Middle frontal gyrus (tissue), 1 donor: ENCODE data around the gene TTC28.
"Not testable (repeated sequence)": the region's sequence is repeated elsewhere in the genome, so short reads cannot be mapped to it uniquely, and the experiment has no call there.

Source experiments
- DNase-seq: peaks from one replicate; pipeline ENCODE4 v3.0.0-alpha.2; 2015; ENCODE audit warnings: low spot score; ENCODE audit errors: extremely low spot score

Gene TTC28

GRCh38 chr22:28560743-28561101 lies 118.9 kb downstream of the TTC28 start:
- not testable (repeated sequence) for DNase-seq

- no peak for DNase-seq
Observed at GRCh38 chr22:28560046-28560742, 119.4 kb downstream of the TTC28 start.

DNA sequence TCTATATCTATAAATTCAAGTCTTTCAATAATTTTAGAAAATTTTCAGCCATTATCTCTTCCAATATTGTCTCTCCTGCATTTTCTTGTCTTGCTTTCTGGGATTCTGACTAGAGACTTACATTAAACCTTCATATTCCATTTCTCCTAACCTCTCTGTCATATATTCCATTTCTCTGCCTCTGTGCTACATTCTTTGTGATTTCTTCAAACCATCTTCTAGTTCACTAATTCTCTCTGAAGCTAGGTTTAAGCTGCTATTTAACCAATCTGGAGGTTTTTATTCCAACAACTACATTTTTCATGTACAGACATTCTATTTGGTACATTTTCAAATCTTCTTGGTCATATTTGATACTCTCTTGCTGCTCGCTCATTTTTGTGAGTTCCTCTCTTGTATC lies 122.5 kb downstream of the TTC28 start:
- no peak for DNase-seq

GRCh38 chr22:28553108-28553866 lies 126.4 kb downstream of the TTC28 start:
- not testable (repeated sequence) for DNase-seq

GRCh38 chr22:28548406-28548805 lies 131.2 kb downstream of the TTC28 start:
- DNase-seq, result no peak

DNA sequence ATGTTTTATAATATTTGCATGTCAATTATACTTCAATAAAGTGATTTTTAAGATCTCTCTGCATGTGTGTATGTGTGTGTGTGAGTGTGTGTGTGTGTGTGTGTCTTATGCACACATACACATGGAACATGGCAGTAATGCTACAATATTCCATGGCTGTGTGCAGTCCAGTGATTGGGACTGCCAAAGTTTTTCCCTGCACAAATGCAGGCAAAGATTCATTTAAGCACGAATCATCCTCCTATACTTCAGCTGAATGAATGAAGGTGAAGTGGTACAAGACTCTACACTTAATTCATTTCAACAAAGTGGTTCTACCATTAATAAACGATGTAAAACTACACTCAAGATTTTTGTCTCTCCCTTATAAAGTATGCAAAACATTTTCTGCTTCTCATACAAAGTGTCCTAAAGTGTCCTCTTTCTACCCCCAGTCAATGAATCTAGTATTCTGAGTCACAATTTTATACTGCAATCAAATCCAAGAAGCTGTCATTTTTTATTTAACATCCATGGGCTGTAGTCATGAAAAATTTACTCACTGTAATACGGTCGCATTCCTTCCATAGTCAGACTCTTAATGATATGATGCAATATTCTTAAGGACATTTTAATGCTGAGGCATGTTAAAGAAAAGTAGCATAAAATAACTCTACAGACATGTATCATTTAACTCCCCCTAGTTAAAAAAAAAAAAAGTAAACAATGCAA lies 132.4 kb downstream of the TTC28 start:
- no peak for DNase-seq

GRCh38 chr22:28544431-28544868 lies 135.2 kb downstream of the TTC28 start:
- DNase-seq, result no peak

DNA sequence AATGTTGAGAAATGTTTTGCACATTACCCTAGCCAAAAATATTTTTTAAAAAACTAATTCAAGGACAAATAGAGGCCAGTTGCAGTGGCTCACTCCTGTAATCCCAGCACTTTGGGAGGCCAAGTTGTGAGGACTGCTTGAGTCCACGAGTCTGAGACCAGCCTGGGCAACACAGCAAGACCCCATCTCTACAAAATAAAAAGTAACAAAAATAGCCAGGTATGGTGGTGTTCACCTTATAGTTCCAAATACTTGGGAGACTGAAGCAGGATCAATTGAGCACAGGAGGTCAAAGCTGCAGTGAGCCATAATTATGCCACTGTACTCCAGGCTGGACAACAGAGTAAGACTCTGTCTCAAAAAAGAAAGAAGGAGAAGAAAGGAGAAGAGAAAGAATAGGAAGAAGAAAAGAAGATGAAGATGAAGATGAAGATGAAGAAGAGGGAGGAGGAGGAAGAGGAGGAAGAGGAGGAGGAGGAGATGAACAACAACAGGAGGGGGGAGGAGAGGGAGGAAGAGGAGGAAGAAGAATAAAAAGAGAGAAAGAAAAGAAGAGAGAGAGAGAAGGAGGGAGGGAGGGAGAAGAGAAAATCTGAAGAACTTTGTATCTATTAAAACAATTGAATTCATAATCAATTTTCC lies 136.5 kb downstream of the TTC28 start:
- no peak for DNase-seq

DNA sequence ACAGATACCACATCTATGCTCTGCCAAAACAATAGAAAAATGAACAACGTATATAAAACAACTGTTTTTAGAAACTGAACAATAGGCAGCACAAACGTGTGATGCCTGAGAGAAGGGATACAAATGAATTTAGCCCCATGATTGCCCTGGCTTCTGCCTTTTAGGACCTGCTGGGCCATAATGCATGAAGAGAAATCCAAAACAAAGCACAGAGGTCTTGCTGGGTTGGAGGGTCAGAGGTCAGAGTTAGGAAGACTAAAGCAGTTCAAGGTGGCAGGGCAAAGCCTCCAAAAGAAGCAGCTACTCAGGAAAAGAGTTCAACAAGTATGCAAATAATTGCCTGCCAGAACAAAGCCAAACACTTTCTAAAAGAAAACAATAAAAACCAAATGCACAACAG lies 138.5 kb downstream of the TTC28 start:
- DNase-seq, result no peak

DNA sequence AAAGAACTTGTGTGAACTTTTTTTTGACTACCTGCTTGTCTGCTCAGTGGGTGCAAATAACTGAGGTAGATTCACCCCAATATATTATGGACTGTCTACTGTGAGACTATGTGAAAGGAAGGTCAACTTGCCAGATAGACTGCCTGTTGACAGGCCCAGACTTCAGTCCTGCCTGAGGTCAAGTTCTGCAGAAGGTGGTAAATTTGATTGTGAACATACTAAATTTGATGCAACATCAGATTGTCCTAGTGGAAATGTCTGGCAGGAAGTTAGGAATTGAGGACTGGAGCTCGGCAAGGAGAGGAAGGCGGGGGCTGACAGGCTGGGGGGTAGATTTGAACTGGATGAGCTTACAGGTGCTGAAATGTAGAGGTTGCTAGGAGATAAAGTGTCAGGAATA lies 140.7 kb downstream of the TTC28 start:
- no peak for DNase-seq

DNA sequence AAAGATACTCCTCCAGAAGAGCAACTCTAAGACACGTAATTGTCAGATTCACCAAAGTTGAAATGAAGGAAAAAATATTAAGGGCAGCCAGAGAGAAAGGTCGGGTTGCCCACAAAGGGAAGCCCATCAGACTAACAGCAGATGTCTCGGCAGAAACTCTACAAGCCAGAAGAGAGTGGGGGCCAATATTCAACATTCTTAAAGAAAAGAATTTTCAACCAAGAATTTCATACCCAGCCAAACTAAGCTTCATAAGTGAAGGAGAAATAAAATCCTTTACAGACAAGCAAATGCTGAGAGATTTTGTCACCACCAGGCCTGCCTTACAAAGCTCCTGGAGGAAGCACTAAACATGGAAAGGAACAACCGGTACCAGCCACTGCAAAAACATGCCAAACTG lies 149.1 kb downstream of the TTC28 start:
- DNase-seq, result not testable (repeated sequence)

GRCh38 chr22:28529144-28529543 lies 150.5 kb downstream of the TTC28 start:
- not testable (repeated sequence) for DNase-seq

GRCh38 chr22:28521451-28521850 lies 158.2 kb downstream of the TTC28 start:
- no peak for DNase-seq

DNA sequence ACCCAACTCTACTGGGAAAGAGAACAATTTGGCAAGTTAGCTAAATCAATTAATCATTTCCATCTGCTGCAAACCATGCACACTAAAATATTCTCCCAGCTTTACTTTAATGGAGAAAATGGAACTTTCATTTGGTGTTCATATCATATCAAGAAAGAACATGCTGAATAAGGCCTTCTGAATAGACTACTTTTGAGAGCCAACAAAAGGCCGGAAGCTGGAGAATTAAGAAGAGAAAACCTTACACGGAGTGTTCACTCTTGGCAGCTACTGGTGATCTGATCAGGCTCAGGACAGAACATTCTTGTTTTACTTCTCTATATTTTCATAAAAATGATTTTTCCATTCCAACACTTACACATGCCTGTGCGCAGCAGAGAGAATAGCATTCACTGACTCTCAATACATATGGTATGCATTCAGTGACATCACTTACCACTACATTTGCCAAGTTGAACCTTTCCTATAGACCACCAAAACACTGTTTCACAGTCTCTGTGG lies 165.3 kb downstream of the TTC28 start:
- no peak for DNase-seq

- not testable (repeated sequence) for DNase-seq
Observed at GRCh38 chr22:28512387-28512786, 167.3 kb downstream of the TTC28 start.

DNA sequence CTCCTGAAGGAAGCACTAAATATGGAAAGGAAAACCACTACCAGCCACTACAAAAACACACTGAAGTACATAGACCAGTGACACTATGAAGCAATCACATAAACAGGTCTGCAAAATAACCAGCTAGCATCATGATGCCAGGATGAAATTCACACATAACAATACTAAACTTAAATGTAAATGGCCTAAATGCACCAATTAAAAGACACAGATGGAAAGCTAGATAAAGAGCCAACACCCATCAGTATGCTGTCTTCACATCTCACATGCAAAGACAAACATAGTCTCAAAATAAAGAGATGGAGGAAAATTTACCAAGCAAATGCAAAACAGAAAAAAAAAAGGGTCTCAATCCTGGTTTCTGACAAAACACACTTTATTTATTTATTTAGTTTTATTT lies 171.7 kb downstream of the TTC28 start:
- DNase-seq, result no peak

DNA sequence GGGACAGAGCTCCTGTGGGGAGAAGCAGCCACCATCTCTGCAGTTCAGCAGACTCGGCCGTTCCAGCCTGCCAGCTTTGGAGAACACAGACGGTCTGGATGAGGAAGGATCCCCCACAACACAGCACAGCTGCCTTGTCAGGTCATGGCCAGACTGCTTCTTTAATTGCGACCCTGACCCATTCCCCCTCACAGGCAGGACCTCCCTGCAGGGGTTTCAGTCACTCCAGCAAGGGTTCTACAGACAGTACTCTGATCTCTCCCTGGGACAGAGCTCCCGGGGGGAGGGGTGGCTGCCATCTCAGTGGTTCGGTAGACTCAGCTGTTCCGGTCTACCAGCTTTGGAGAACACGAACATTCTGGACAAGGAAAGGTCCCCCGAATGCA lies 173.5 kb downstream of the TTC28 start:
- no peak for DNase-seq

GRCh38 chr22:28505416-28506149 lies 174.1 kb downstream of the TTC28 start:
- no peak for DNase-seq

GRCh38 chr22:28500006-28500405 lies 179.6 kb downstream of the TTC28 start:
- DNase-seq, result no peak

GRCh38 chr22:28498044-28498443 lies 181.6 kb downstream of the TTC28 start:
- no peak for DNase-seq

- no peak for DNase-seq
Observed at GRCh38 chr22:28497188-28497587, 182.5 kb downstream of the TTC28 start.
